HEK293 (cell line): Measurements from ENCODE around the gene ABCA2.

Source experiments
- ZNF24 ChIP-seq: fragments of 450-650 bp; formaldehyde crosslinking; IDR thresholded peaks from 2 replicates; pipeline ENCODE4 v1.5.1; 2016; ENCODE audit warnings: missing biosample characterization, missing genetic modification characterization
- ZNF785 ChIP-seq: fragments of 450-650 bp; formaldehyde crosslinking; IDR thresholded peaks from 2 replicates; pipeline ENCODE4 v1.5.1; 2016; ENCODE audit warnings: missing biosample characterization, missing genetic modification characterization
- ZSCAN30 ChIP-seq: fragments of 450-650 bp; IDR thresholded peaks from 2 replicates; pipeline ENCODE4 v1.5.1; 2018; ENCODE audit warnings: missing biosample characterization, mild to moderate bottlenecking, missing genetic modification characterization, moderate library complexity
- TF ChIP-seq, protein P1 (sequence below): fragments of 450-650 bp; formaldehyde crosslinking; IDR thresholded peaks from 2 replicates; pipeline ENCODE4 v1.5.1; 2016; ENCODE audit warnings: missing biosample characterization, missing genetic modification characterization
- TF ChIP-seq, protein P2 (sequence below): fragments of 450-650 bp; formaldehyde crosslinking; IDR thresholded peaks from 2 replicates; pipeline ENCODE4 v1.5.1; 2016; ENCODE audit warnings: missing biosample characterization, missing genetic modification characterization, borderline replicate concordance
- TF ChIP-seq, protein P3 (sequence below): fragments of 450-650 bp; formaldehyde crosslinking; conservative IDR thresholded peaks from 2 replicates; pipeline ENCODE4 v1.5.1; 2016; ENCODE audit warnings: low read depth, missing biosample characterization, missing genetic modification characterization
- TF ChIP-seq, protein P4 (sequence below): fragments of 450-650 bp; formaldehyde crosslinking; IDR thresholded peaks from 2 replicates; pipeline ENCODE4 v1.5.1; 2017; ENCODE audit warnings: missing biosample characterization, missing genetic modification characterization
- TF ChIP-seq, protein P5 (sequence below): fragments of 450-650 bp; formaldehyde crosslinking; IDR thresholded peaks from 2 replicates; pipeline ENCODE4 v1.5.1; 2016; ENCODE audit warnings: missing biosample characterization, missing genetic modification characterization, low read depth

DNA sequence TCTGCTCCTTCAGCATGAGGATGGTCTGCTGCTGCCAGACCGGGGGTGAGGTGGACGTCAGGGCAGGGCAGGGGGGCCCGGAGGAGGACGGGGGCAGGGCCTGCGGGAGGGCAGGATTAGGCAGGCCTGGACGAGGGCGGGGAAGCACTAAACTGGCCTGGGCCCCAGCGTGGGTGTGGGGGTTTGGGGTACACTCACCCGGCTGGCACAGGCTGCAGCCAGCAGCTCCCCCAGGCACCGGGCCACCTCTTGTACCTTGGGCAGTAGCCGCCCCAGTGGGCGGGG, 36.8 kb upstream of the ABCA2 start:
- TF ChIP-seq, protein P1, sequence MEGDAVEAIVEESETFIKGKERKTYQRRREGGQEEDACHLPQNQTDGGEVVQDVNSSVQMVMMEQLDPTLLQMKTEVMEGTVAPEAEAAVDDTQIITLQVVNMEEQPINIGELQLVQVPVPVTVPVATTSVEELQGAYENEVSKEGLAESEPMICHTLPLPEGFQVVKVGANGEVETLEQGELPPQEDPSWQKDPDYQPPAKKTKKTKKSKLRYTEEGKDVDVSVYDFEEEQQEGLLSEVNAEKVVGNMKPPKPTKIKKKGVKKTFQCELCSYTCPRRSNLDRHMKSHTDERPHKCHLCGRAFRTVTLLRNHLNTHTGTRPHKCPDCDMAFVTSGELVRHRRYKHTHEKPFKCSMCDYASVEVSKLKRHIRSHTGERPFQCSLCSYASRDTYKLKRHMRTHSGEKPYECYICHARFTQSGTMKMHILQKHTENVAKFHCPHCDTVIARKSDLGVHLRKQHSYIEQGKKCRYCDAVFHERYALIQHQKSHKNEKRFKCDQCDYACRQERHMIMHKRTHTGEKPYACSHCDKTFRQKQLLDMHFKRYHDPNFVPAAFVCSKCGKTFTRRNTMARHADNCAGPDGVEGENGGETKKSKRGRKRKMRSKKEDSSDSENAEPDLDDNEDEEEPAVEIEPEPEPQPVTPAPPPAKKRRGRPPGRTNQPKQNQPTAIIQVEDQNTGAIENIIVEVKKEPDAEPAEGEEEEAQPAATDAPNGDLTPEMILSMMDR (tag by site-specific recombination): no peak
- TF ChIP-seq, protein P2, sequence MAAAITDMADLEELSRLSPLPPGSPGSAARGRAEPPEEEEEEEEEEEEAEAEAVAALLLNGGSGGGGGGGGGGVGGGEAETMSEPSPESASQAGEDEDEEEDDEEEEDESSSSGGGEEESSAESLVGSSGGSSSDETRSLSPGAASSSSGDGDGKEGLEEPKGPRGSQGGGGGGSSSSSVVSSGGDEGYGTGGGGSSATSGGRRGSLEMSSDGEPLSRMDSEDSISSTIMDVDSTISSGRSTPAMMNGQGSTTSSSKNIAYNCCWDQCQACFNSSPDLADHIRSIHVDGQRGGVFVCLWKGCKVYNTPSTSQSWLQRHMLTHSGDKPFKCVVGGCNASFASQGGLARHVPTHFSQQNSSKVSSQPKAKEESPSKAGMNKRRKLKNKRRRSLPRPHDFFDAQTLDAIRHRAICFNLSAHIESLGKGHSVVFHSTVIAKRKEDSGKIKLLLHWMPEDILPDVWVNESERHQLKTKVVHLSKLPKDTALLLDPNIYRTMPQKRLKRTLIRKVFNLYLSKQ (tag by site-specific recombination): no peak
- TF ChIP-seq, protein P3, sequence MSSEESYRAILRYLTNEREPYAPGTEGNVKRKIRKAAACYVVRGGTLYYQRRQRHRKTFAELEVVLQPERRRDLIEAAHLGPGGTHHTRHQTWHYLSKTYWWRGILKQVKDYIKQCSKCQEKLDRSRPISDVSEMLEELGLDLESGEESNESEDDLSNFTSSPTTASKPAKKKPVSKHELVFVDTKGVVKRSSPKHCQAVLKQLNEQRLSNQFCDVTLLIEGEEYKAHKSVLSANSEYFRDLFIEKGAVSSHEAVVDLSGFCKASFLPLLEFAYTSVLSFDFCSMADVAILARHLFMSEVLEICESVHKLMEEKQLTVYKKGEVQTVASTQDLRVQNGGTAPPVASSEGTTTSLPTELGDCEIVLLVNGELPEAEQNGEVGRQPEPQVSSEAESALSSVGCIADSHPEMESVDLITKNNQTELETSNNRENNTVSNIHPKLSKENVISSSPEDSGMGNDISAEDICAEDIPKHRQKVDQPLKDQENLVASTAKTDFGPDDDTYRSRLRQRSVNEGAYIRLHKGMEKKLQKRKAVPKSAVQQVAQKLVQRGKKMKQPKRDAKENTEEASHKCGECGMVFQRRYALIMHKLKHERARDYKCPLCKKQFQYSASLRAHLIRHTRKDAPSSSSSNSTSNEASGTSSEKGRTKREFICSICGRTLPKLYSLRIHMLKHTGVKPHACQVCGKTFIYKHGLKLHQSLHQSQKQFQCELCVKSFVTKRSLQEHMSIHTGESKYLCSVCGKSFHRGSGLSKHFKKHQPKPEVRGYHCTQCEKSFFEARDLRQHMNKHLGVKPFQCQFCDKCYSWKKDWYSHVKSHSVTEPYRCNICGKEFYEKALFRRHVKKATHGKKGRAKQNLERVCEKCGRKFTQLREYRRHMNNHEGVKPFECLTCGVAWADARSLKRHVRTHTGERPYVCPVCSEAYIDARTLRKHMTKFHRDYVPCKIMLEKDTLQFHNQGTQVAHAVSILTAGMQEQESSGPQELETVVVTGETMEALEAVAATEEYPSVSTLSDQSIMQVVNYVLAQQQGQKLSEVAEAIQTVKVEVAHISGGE (tag by site-specific recombination): no peak
- TF ChIP-seq ZNF24 (tag by site-specific recombination) (no peak), ZNF785 (tag by site-specific recombination) (no peak), ZSCAN30 (tag by site-specific recombination) (no peak)
- TF ChIP-seq, protein P4, sequence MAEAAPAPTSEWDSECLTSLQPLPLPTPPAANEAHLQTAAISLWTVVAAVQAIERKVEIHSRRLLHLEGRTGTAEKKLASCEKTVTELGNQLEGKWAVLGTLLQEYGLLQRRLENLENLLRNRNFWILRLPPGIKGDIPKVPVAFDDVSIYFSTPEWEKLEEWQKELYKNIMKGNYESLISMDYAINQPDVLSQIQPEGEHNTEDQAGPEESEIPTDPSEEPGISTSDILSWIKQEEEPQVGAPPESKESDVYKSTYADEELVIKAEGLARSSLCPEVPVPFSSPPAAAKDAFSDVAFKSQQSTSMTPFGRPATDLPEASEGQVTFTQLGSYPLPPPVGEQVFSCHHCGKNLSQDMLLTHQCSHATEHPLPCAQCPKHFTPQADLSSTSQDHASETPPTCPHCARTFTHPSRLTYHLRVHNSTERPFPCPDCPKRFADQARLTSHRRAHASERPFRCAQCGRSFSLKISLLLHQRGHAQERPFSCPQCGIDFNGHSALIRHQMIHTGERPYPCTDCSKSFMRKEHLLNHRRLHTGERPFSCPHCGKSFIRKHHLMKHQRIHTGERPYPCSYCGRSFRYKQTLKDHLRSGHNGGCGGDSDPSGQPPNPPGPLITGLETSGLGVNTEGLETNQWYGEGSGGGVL (tag by site-specific recombination): no peak
- TF ChIP-seq, protein P5, sequence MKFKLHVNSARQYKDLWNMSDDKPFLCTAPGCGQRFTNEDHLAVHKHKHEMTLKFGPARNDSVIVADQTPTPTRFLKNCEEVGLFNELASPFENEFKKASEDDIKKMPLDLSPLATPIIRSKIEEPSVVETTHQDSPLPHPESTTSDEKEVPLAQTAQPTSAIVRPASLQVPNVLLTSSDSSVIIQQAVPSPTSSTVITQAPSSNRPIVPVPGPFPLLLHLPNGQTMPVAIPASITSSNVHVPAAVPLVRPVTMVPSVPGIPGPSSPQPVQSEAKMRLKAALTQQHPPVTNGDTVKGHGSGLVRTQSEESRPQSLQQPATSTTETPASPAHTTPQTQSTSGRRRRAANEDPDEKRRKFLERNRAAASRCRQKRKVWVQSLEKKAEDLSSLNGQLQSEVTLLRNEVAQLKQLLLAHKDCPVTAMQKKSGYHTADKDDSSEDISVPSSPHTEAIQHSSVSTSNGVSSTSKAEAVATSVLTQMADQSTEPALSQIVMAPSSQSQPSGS (tag by site-specific recombination): no peak
